Tibial nerve (tissue), 4 donors: Measurements from ENCODE around the gene ASIC4.

Source experiments
- CTCF ChIP-seq, 5 experiments: fragments of 200-600 bp in 3 of 5; fragments of 450-650 bp in 2 of 5; sonication (generic) in 3 of 5; IDR thresholded peaks; one replicate each; pipeline ENCODE4 v1.5.1; 2016 to 2019; ENCODE audit warnings: antibody characterized with exemption in 5 of 5, mild to moderate bottlenecking in 3 of 5, moderate library complexity in 2 of 5
- EP300 ChIP-seq, 2 donors: sonication (generic); formaldehyde crosslinking; IDR thresholded peaks; one replicate each; pipeline ENCODE4 v1.6.1; 2017; ENCODE audit warnings: antibody characterized with exemption in 2 of 2, mild to moderate bottlenecking in 1 of 2
- POLR2A ChIP-seq, 2 donors: fragments of 450-650 bp; IDR thresholded peaks; one replicate each; pipeline ENCODE4 v1.6.1; 2017; ENCODE audit warnings: antibody characterized with exemption in 2 of 2, mild to moderate bottlenecking in 2 of 2, moderate library complexity in 2 of 2

DNA sequence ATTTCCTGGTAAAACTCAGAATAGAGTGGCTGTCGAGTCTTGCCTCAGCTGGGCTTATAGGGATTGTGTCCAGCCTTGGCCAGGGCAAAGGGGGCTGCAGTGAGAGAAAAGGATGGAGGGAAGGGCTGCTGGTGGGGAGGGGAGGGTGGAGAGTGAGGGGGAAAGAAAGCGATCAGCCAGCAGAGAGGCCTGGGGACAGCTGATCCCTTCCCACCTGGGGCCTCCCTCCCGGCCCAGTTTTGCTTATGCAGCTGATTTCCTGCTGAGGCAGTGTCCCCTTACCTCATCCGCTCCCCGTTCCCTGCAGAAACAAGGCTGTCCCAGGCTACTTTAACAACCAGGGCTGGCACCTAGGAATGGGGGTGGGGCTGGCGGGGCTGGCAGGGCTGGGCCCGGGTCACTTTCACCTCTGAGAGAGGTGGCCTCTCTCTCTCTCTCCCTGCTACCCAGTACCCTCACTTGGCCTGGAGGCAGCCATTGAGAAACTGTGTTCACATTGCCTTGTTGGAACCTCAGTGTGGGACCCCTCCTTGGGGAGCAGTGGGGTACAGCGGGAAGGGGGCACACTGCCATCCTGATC lies 27.8 kb upstream of the ASIC4 start:
- TF ChIP-seq CTCF (IDR thresholded peaks at IDR 0.05), result no peak
- no peak for TF ChIP-seq POLR2A (IDR thresholded peaks at IDR 0.05)
- TF ChIP-seq EP300 (IDR thresholded peaks at IDR 0.05), result no peak
